GM12878 (cell line): ENCODE results near the gene TMBIM6. TPM values are rescaled to one million over a fixed set of nuclear protein-coding genes. Genes with fewer than 3 reads are reported as not detected.

Source experiments
- ATAC-seq: fragments of 200-7000 bp; cut with Tn5 transposase; 3 replicates; pipeline ENCODE4 v1.9.1; 2020; ENCODE audit warnings: mild to moderate bottlenecking, moderate library complexity
- BruUV-seq: library from RNA; stranded (reverse); fragments of 400-500 nt; replicated peaks from 2 replicates; lab custom pipeline; 2021; lab: Mats Ljungman, UMichigan
- CTCF ChIA-PET: fragments of 300-600 bp; sonication (Branson Sonifier 250); formaldehyde crosslinking; extraction: SDS; loops from one replicate; lab custom pipeline; 2021; ENCODE audit warnings: inconsistent platforms; lab: Yijun Ruan, JAX
- POLR2A ChIA-PET: fragments of 350-600 bp; formaldehyde crosslinking; extraction: SDS; loops from one replicate; lab custom pipeline; 2021; ENCODE audit warnings: inconsistent platforms; lab: Charles Lee
- RAD21 ChIA-PET: fragments of 300-600 bp; sonication (Branson Sonifier 250); formaldehyde crosslinking; loops from one replicate; lab custom pipeline; 2023; ENCODE audit warnings: antibody characterized with exemption; ENCODE audit not compliant: unreplicated experiment; lab: Charles Lee
- SMC1A ChIA-PET: fragments of 300-600 bp; sonication (Branson Sonifier 250); formaldehyde crosslinking; loops from one replicate; lab custom pipeline; 2023; ENCODE audit not compliant: unreplicated experiment, uncharacterized antibody; lab: Charles Lee
- DNase-seq: peaks from one replicate; pipeline ENCODE4 v3.0.0-alpha.2; 2011; ENCODE audit warnings: low read depth, low spot score
- FAIRE-seq: peaks from 3 replicates; lab custom pipeline; 2011; peaks lifted over from hg19 to GRCh38; lab: Jason Lieb, UNC
- H2AFZ ChIP-seq: 2 replicates; pipeline ENCODE4 v1.6.0; 2011; ENCODE audit warnings: low read depth, low read length, control low read depth; ENCODE audit not compliant: control insufficient read depth
- H3K27ac ChIP-seq: 2 replicates; pipeline ENCODE4 v1.5.1; 2011; ENCODE audit warnings: control low read depth; ENCODE audit not compliant: control insufficient read depth, insufficient read depth
- H3K27me3 ChIP-seq, 2 experiments: replicated peaks in 1 of 2; 2 replicates each; pipeline versions ENCODE4 v1.6.0 to v1.6.1; 2011; ENCODE audit warnings: low read length in 1 of 2; ENCODE audit not compliant: control insufficient read depth in 2 of 2, insufficient read depth in 2 of 2
- H3K36me3 ChIP-seq, 2 experiments: 2 replicates each; pipeline ENCODE4 v1.5.1; 2011; ENCODE audit warnings: low read length in 1 of 2; ENCODE audit not compliant: control insufficient read depth in 2 of 2, insufficient read depth in 2 of 2
- H3K4me1 ChIP-seq: 2 replicates; pipeline ENCODE4 v1.6.1; 2011; ENCODE audit warnings: mild to moderate bottlenecking, low read length, moderate library complexity, mixed read lengths; ENCODE audit not compliant: control insufficient read depth, insufficient read depth
- H3K4me2 ChIP-seq: 2 replicates; pipeline ENCODE4 v1.6.0; 2011; ENCODE audit warnings: control low read depth; ENCODE audit not compliant: control insufficient read depth, insufficient read depth
- H3K4me3 ChIP-seq: fragments of 200-600 bp; sonication (generic); 2 replicates; pipeline ENCODE4 v1.5.1; 2016
- H3K79me2 ChIP-seq: 2 replicates; pipeline ENCODE4 v1.6.0; 2011; ENCODE audit warnings: low read length; ENCODE audit not compliant: control insufficient read depth, insufficient read depth
- H3K9ac ChIP-seq: 2 replicates; pipeline ENCODE4 v1.8.0; 2011; ENCODE audit warnings: low read length, control low read depth, mixed read lengths; ENCODE audit not compliant: control insufficient read depth, insufficient read depth
- H3K9me3 ChIP-seq: replicated peaks from 3 replicates; pipeline ENCODE4 v1.5.1; 2011; ENCODE audit warnings: mild to moderate bottlenecking, low read length; ENCODE audit not compliant: control insufficient read depth, insufficient read depth
- H4K20me1 ChIP-seq: 2 replicates; pipeline ENCODE4 v1.6.0; 2011; ENCODE audit not compliant: control insufficient read depth, insufficient read depth
- ATF3 ChIP-seq: IDR thresholded peaks from 2 replicates; pipeline ENCODE4 v1.6.1; 2011; ENCODE audit warnings: low read depth, mild to moderate bottlenecking, low read length, moderate library complexity, borderline replicate concordance; ENCODE audit errors: extremely low read depth
- E2F8 ChIP-seq: fragments of 450-650 bp; IDR thresholded peaks from 2 replicates; pipeline ENCODE4 v1.6.1; 2018; ENCODE audit warnings: mild to moderate bottlenecking, low read depth, moderate library complexity; ENCODE audit not compliant: partially characterized antibody
- GATAD2B ChIP-seq: fragments of 450-650 bp; conservative IDR thresholded peaks from 2 replicates; pipeline ENCODE4 v1.6.1; 2017; ENCODE audit warnings: low read depth, mild to moderate bottlenecking, moderate library complexity
- MXI1 ChIP-seq: fragments of 150-350 bp; IDR thresholded peaks from 2 replicates; pipeline ENCODE4 v1.6.1; 2011; ENCODE audit warnings: low read depth, mild to moderate bottlenecking, inconsistent platforms, low read length, improper control_type of control experiment
- PAX5 ChIP-seq: IDR thresholded peaks from 2 replicates; pipeline ENCODE4 v1.6.1; 2011; ENCODE audit warnings: low read depth, low read length, borderline replicate concordance
- POLR2A ChIP-seq: IDR thresholded peaks from 2 replicates; pipeline ENCODE4 v1.6.1; 2011; ENCODE audit warnings: low read depth, mild to moderate bottlenecking, low read length
- SPI1 ChIP-seq: IDR thresholded peaks from 2 replicates; pipeline ENCODE4 v1.6.1; 2011; ENCODE audit warnings: low read depth, mild to moderate bottlenecking, low read length, moderate library complexity, borderline replicate concordance; ENCODE audit not compliant: insufficient read depth
- TCF7 ChIP-seq: IDR thresholded peaks from 2 replicates; pipeline ENCODE4 v1.6.1; 2014; ENCODE audit warnings: antibody characterized with exemption, borderline replicate concordance
- ZBTB4 ChIP-seq: fragments of 450-650 bp; formaldehyde crosslinking; IDR thresholded peaks from 2 replicates; pipeline ENCODE4 v1.4.0; 2022; ENCODE audit warnings: mild to moderate bottlenecking, moderate library complexity
- WGBS: methylation state at CpG from one replicate; pipeline ENCODE4 v1.1.6; 2016; ENCODE audit warnings: low lambda C conversion rate; ENCODE audit not compliant: insufficient replicate concordance, insufficient coverage; ENCODE audit errors: missing lambda C conversion rate; 5-methylcytosine and 5-hydroxymethylcytosine counted together
- in situ Hi-C: fragments of 300-500 bp; cut with MboI; formaldehyde crosslinking; loops from 9 replicates; pipeline ENCODE4 v1.14.3; 2018; ENCODE audit warnings: mixed read lengths
- intact Hi-C: fragments of 100-400 bp; cut with micrococcal nuclease; formaldehyde crosslinking; loops from one replicate; pipeline ENCODE4 v1.14.2; 2022; ENCODE audit not compliant: unreplicated experiment
- polyA plus RNA-seq, 11 experiments: library from polyadenylated mRNA; depleted of rRNA in 4 of 11; unstranded in 6 of 11; stranded (reverse) in 5 of 11; fragments of >200 nt; fragmentation: Nextera tagmentation in 4 of 11; fragmentation: Illumina TruSeq in 1 of 11; extraction: Ambion mirVana in 4 of 11; extraction: Trizol in 1 of 11; gene quantifications; 1 replicate in 1 of 11; 2 replicates in 10 of 11; pipeline versions ENCODE4 v1.2.1 to v1.2.3, GENCODE V29; 2011 to 2016; ENCODE audit warnings: inconsistent platforms in 2 of 11, missing spikeins in 2 of 11, low read depth in 1 of 11
- total RNA-seq, 4 experiments: library from RNA; depleted of rRNA in 3 of 4; stranded (reverse); fragments of >200 nt in 3 of 4; fragmentation: Illumina TruSeq in 1 of 4; extraction: Trizol in 1 of 4; gene quantifications; 2 replicates each; pipeline versions ENCODE4 v1.2.1 to v1.2.3, GENCODE V29; 2013 to 2021

The TMBIM6 gene
- total and polyA plus RNA-seq, 10 of the 15 experiments (the other 5 are each of a cell fraction or from before 2014, with no cell fraction given), result 224 to 1,192 (median 379) TPM

GRCh38 chr12:49764126-49764525 lies 22.8 kb downstream of the TMBIM6 start:
- intact Hi-C loops, result no loop called here
- 78% methylated on average over 3 of the region's 3 CpGs for WGBS

GRCh38 chr12:49766115-49766455 lies 24.7 kb downstream of the TMBIM6 start:
- no peak for ATAC-seq
- in situ Hi-C loops (no loop called here), intact Hi-C loops (no loop called here)
- H3K4me2 ChIP-seq, result no peak overlapping the region
- DNase-seq, result no peak
- no peak overlapping the region for H3K27ac ChIP-seq
- H3K36me3 ChIP-seq, result peaks cover 20 to 30% of the 10 kb centered on the region in 2 experiments
- no peak overlapping the region for H3K9ac ChIP-seq
- H3K4me3 ChIP-seq, result no peak overlapping the region
- H3K27me3 ChIP-seq, result no peaks in the 10 kb centered on the region
- ChIA-PET POLR2A (no interaction called here), SMC1A (interaction anchor here (0.8 to 2.6 kb wide), 3 partner anchors 12 to 25 kb away, joined by 3 to 7 read pairs (median 3); partner anchors contain the start of gene TMBIM6), RAD21 (interaction anchor here (1.3 kb wide), 1 partner anchor 12 kb away, joined by 3 read pairs; no protein-coding TSS in a partner anchor), CTCF (interaction anchor here (0.6 to 6.1 kb wide), 7 partner anchors 9 to 130 kb away, joined by 3 to 46 read pairs (median 4); partner anchors contain the start of gene TMBIM6)
- H4K20me1 ChIP-seq, result peaks cover 7% of the 10 kb centered on the region; the same call in 1 of the 2 replicates
- no TSS peak for BruUV-seq
- H3K4me1 ChIP-seq, result peaks cover 26% of the 10 kb centered on the region
- H2AFZ ChIP-seq, result no peak overlapping the region
- no peak for FAIRE-seq
- no peaks in the 10 kb centered on the region for H3K9me3 ChIP-seq
- WGBS, result 84% methylated on average over 8 of the region's 8 CpGs
- no peaks in the 10 kb centered on the region; the same call in 1 of the 2 replicates for H3K79me2 ChIP-seq
- TF ChIP-seq ZBTB4 (CRISPR knock-in tag) (no peak), MXI1 (no peak), SPI1 (no peak), ATF3 (no peak), PAX5 (no peak), E2F8 (no peak), GATAD2B (no peak)

More at GRCh38 chr12:49764126-49764525, 22.8 kb downstream of the TMBIM6 start:
- TF ChIP-seq POLR2A (peak; percentile 13; the same call in 1 of the 2 replicates), TCF7 (no peak)
- Histone ChIP-seq H3K36me3 (peaks cover 24 to 34% of the 10 kb centered on the region in 2 experiments), H3K4me1 (peaks cover 26% of the 10 kb centered on the region), H3K27ac (no peak overlapping the region), H3K9me3 (no peaks in the 10 kb centered on the region), H3K4me3 (no peak overlapping the region), H3K4me2 (no peak overlapping the region; the same call in 1 of the 2 replicates), H4K20me1 (peaks cover 7% of the 10 kb centered on the region; the same call in 1 of the 2 replicates), H3K9ac (no peak overlapping the region), H3K27me3 (no peaks in the 10 kb centered on the region), H2AFZ (no peak overlapping the region), H3K79me2 (no peaks in the 10 kb centered on the region; the same call in none of the 2 replicates)
- RAD21 ChIA-PET, result interaction anchor here (0.8 to 1.7 kb wide), 3 partner anchors 10 to 48 kb away, joined by 3 to 7 read pairs (median 3); partner anchors contain the start of gene TMBIM6
- no TSS peak for BruUV-seq
- CTCF ChIA-PET, result interaction anchor here (1.1 to 6.1 kb wide), 7 partner anchors 9 to 75 kb away, joined by 5 to 46 read pairs (median 21); partner anchors contain the start of gene TMBIM6
- FAIRE-seq (peak; percentile 35), DNase-seq (no peak), ATAC-seq (no peak)
- in situ Hi-C loops, result no loop called here
- POLR2A ChIA-PET, result interaction anchor here (0.7 kb wide), 1 partner anchor 63 kb away, joined by 7 read pairs; no protein-coding TSS in a partner anchor
- SMC1A ChIA-PET, result interaction anchor here (1.0 to 2.6 kb wide), 4 partner anchors 14 to 48 kb away, joined by 3 to 7 read pairs (median 4); partner anchors contain the start of gene TMBIM6
